NCI-H2081 treated with DMSO at 0.1 percent for 48 hours (cell line): ENCODE data around the gene C4orf33.
"Not testable (repeated sequence)": the region's sequence is repeated elsewhere in the genome, so short reads cannot be mapped to it uniquely, and the experiment has no call there.

ENCODE experiments used
- DNase-seq: peaks from one replicate; lab custom pipeline; 2025; lab: John Stamatoyannopoulos, UW

Gene C4orf33, protein sequence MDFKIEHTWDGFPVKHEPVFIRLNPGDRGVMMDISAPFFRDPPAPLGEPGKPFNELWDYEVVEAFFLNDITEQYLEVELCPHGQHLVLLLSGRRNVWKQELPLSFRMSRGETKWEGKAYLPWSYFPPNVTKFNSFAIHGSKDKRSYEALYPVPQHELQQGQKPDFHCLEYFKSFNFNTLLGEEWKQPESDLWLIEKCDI

DNA sequence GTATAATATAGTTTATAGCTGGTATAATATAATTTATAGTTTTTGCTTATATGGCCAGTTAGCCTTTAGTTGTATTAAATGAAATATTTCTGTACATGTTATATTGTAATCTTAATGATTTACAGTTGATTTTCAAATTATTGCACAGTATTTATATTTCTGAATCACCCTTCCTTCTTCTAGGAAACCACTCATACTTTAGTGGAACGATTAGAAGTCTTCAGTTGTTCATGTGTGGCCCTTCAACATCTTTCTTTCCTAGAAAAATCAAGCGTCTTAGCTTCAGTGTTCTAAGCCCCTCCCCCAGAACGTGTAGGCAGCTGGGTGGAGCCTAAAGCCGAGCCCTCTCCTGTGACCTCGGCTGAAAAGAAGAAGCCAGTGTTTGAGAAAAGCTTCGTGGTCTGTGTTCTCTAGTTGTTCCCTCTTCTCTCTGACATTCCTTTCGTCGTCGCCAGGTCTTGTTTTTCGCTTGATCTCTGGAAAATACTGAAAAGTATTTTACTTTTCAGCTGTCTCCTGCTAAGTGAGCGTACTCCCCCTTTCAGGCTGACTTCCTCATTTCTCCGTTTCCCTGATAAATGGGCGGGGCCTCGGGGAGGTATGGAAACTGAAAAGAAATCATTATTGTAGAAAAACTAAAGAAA lies at the start of gene C4orf33:
TSS of gene C4orf33 (plus strand) at position 342 of the 644 bp plus-strand sequence. CDS start 6,459 bp downstream, outside the sequence.
- DNase-seq, result no peak

DNA sequence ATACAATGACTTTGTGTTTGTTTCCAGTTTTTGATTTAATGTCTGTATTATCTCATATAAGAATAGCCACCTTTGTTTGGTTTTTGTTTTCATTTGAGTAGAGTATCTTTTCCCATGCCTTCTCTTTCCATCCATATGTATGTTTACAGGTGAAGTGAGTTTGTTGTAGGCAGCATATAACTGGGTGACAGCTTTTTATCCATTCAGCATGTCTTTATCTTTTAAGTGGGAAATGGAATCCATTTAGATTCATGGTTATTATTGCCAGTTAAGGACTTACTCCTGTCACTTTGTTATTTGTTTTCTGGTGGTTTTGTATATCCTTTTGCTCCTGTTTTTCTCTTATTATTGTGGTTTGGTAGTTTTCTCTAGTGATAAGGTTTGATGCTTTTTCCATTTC lies 36.9 kb upstream of the C4orf33 start:
- no peak for DNase-seq

DNA sequence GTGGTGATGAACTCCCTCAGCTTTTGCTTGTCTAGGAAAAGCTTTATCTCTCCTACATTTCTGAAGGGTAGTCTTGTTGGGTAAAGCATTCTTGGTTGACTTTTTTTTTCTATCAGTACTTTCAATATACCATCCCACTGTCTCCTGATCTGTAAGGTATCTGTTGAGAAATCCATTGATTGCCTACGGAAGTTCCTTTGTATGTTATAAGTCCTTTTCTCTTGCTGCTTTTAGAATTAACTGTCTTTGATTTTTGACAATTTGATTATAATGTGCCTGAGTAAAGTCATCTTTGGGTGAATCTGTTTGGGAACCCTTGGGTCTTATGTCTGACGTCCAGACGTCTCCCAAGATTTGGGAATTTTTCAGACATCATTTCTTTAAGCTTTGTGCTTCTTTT lies 33.4 kb upstream of the C4orf33 start:
- no peak for DNase-seq

GRCh38 chr4:129063640-129064039 lies 32.3 kb upstream of the C4orf33 start:
- DNase-seq, result no peak

DNA sequence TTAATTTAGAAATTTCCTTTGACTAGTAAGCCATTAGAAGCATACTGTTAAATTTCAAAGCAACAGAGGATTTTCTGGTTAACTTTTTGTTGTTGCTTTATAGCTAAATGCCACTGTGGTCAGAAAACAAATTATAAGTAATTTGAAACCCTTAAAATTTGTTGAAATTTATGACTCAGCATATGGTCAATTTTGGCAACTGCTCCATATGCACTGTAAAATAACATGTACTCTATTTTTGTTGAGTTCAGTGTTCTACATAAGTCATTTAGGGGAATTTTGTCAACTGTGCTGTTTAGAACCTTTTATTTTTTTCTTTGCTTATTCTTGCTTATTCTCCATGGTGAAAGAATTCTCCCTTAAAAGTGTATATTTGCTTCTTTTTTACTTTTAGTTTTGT lies 31.2 kb upstream of the C4orf33 start:
- DNase-seq, result no peak

DNA sequence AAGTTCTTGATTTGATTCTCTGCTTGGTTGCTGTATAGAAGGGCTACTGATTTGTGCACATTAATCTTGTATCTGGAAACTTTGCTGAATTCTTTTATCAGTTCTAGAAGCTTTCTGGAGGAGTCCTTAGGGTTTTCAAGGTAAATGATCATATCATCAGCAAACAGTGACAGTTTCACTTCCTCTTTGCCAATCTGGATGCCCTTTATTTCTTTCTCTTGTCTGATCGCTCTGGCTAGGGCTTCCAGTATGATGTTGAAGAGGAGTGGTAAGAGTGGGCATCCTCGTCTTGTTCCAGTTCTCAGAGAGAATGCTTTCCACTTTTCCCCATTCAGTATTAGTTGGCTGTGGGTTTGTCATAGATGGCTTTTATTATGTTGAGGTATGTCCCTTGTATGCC lies 26.4 kb upstream of the C4orf33 start:
- not testable (repeated sequence) for DNase-seq

DNA sequence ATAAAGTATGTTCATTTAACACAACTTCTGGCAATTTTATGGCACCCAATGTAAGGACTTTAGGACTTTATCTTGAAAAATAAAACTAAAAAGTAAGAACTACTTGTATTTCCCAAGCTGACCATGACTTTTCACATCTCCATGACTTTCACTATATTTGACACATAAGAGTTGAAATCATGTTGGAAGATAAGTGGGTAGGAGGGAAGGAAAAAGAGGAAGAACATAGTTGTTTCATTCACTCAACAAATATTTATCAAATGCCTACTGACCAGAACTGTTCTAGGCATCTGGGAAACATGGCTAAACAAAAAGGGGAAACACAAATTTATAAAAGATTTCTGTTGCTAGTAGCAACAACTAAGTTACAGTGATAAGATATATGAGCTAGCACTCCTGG lies 18.6 kb upstream of the C4orf33 start:
- DNase-seq, result no peak

- DNase-seq, result no peak
Measured at GRCh38 chr4:129080129-129080528, 15.8 kb upstream of the C4orf33 start.

DNA sequence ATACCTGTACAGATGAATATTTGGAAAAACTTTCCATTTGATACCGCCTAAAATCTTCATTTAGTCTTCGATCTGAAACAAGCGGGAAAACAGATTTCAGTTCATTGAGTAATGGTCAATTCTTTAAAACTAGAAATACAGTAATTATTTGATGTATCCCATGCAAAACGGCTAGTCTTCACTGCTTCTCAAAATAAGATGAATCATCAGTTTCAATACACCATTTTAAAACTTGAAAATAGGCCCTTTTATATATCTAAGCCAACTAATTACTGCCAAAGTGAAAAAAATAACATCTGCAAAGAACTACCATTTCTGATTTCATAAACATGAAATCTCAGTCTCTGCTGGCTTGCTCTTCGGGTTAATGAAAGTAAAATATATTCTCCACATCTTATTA lies 13.7 kb upstream of the C4orf33 start:
- DNase-seq, result no peak

DNA sequence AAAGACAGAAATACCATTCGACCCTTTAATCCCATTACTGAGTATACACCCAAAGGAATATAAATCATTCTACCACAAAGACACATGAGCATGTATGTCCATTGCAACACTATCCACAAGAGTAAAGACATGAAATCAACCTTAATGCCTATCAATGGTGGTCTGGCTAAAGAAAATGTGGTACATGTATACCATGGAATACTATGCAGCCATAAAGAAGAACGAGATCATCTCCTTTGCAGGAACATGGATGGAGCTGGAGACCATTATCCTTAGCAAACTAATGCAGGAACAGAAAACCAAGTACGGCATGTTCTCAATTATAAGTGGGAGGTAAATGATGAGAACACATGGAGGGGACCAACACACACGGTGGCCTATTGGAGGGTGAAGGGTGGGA lies 10.5 kb upstream of the C4orf33 start:
- DNase-seq, result no peak

DNA sequence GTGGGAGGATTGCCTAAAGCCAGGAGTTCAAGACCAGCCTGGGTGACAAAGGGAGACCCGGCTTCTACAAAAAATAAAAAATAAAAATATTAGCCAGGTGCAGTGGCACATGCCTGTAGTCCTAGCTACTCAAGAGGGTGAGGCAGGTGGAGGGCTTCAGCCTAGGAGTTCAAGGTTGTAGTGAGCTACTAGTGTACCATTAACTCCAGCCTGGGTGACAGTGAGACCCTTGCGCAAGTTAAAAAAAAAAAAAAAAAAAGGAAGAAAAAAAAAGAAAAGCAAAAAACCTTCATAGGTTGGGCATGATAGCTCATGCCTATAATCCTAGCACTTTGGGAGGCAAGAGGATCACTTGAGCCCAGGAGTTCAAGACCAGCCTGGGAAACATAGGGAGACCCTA lies 8.4 kb upstream of the C4orf33 start:
- DNase-seq, result no peak

DNA sequence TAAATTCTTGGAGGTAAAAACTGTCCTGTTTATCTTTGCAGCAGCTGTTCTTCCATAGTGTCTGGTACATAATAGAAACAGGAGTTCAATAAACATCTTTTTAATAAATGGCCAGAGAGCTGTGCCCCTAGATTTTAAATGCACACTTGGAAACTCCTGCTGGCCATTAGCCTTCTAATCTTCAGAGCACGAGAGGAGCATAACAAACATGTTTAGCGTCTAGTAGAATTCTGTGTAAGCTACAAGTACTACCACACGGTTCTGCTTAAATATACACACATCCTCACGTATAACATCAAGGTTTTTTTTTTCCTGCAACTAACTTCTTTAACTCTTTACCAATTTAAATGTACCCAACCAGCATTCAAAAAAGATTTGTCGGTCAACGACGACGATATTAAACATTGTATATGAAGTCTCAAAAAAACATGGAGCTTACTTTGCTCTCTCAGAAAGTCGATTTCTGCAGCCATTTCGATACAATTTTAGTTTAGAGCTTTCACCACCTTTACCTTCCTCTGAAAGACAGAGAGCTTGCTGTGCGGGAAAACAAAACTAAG lies 3.2 kb upstream of the C4orf33 start:
- no peak for DNase-seq

- DNase-seq, result peak; percentile 64
Measured at GRCh38 chr4:129093191-129093920, 2.6 kb upstream of the C4orf33 start, which contains the start of gene SCLT1. TSS of gene SCLT1 (minus strand) at chr4:129093539. CDS start at chr4:129093103, 436 bp downstream.

DNA sequence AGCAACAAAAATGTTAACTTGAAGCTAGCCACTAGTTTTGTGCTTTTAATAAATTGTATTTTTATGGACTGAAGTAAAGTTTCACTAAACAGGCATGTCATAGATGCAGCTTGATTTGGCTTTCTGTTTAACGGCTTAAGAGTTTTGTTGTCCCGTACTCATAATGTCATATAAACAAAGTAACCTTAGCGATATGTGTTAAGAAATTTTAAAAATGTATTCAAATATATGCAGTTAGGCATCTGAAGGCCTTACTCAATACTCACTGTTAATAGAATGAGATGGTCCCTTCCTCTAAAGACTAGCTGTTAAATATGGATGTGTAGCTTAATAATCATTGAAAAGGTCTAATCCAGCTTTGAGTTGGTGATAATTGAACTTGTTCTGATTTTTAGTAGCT lies 1.6 kb upstream of the C4orf33 start:
- no peak for DNase-seq

- DNase-seq, result no peak
Measured at GRCh38 chr4:129098531-129099001, 2.6 kb downstream of the C4orf33 start.

DNA sequence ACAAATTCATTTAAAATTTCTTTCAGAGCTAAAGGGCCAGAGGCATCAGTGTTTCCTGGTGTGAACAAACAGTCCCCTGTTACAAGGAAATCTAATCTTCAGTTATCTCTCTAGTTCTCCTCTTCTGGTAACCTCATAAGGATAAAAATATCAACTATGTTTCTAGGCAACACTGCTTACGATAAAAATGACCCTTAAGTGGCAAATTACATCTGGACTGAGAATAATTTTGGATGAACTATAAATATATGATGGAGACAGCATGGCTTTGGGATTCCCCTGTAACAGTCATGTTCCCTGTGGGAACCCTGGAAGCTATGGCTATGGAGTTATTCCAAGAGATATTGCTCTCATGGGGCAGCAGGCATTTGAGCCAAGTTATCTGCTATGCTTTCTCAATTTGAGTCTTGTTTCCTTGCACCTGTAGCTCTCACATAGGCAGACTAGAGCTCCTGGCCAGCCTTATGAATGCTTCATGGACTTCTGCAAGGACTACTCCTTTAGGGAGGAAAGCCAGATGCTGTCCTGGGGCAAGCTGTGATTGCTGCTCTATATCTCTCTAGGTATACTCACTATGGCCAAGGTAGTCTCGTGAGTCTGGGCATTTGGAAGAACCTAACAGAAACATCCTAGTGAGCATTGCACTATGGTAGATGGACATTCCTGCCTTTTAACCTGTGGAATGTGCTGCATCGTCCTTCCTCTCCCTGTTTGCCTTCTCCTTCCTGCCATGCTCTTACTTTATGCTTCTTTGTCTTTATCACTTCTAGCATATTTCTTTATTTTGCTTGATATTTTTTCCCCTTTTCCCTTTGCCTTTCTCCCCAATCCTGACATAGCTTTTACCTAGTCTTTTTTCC lies 14.2 kb downstream of the C4orf33 start:
- no peak for DNase-seq

- no peak for DNase-seq
Measured at GRCh38 chr4:129110931-129111330, 15.0 kb downstream of the C4orf33 start.

GRCh38 chr4:129111919-129112318 lies 16.0 kb downstream of the C4orf33 start:
- DNase-seq, result no peak

DNA sequence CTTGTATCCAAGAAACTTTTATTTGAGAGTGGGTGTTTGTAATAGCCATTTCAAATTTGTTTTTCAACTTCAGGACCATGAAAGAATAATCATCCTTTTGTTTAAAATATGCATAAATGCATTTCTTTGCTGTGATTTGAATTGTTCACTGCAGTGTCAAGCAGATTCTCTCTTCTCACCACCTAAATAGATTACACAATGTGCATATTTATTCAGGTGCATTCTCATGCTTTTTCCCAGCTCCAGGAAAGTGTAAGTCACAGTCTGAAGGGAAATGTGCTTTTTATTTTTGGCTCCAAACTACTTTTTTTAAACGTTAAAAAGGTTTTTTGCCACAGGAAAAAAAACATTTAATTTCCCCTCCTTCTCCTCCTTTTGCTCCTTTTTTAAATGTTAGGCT lies 17.5 kb downstream of the C4orf33 start:
- DNase-seq, result no peak

DNA sequence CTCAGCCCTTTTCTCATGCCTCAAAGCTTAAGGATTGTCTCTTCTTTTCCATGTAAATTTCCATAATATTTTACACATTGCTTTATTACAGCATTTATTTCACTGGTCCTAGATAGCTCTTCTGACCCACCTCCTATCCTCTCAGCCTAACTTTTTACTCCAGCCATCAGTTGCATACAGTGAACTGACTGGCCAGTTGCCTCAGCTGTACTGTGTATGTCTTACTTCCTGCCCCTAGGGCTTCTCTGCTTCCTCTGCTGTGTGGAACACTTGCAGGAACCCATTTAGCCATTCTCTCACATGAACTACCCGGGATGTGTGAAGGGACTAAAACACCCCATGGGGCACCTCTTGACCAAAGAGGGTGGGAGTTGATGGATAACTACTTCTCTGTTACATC lies 18.0 kb downstream of the C4orf33 start:
- DNase-seq, result no peak

- no peak for DNase-seq
Measured at GRCh38 chr4:129117705-129118104, 21.8 kb downstream of the C4orf33 start.

- DNase-seq, result not testable (repeated sequence)
Measured at GRCh38 chr4:129126614-129127013, 30.7 kb downstream of the C4orf33 start.
